Tibial nerve (tissue), 4 donors: Measurements from ENCODE around the gene MTCL1. TPM values are rescaled to one million over a fixed set of nuclear protein-coding genes. Genes with fewer than 3 reads are reported as not detected.

Source experiments
- DNase-seq, 2 donors: peaks; one replicate each; pipeline ENCODE4 v3.0.0-alpha.2; 2019; ENCODE audit warnings: low spot score in 2 of 2
- H3K27ac ChIP-seq, 4 donors: fragments of 200-600 bp; sonication (generic) in 3 of 4; one replicate each; pipeline ENCODE4 v1.5.1; 2017 to 2019; ENCODE audit warnings: mild to moderate bottlenecking in 1 of 4
- H3K27me3 ChIP-seq, 2 donors: fragments of 200-600 bp; sonication (generic) in 1 of 2; one replicate each; pipeline versions ENCODE4 v1.5.1 to v1.6.0; 2017 to 2019
- H3K36me3 ChIP-seq, 3 donors: fragments of 200-600 bp; sonication (generic); one replicate each; pipeline ENCODE4 v1.5.1; 2018 to 2019
- H3K4me1 ChIP-seq, 4 donors: fragments of 200-600 bp; sonication (generic) in 3 of 4; one replicate each; pipeline ENCODE4 v1.5.1; 2017 to 2019
- H3K4me3 ChIP-seq, 4 donors: fragments of 200-600 bp; sonication (generic) in 3 of 4; one replicate each; pipeline ENCODE4 v1.5.1; 2017 to 2019; ENCODE audit warnings: mild to moderate bottlenecking in 1 of 4, moderate library complexity in 1 of 4
- H3K9me3 ChIP-seq, 4 donors: fragments of 200-600 bp; sonication (generic) in 3 of 4; one replicate each; pipeline ENCODE4 v1.5.1; 2017 to 2019
- EP300 ChIP-seq, 2 donors: sonication (generic); formaldehyde crosslinking; IDR thresholded peaks; one replicate each; pipeline ENCODE4 v1.6.1; 2017; ENCODE audit warnings: antibody characterized with exemption in 2 of 2, mild to moderate bottlenecking in 1 of 2
- POLR2A ChIP-seq, 2 donors: fragments of 450-650 bp; IDR thresholded peaks; one replicate each; pipeline ENCODE4 v1.6.1; 2017; ENCODE audit warnings: antibody characterized with exemption in 2 of 2, mild to moderate bottlenecking in 2 of 2, moderate library complexity in 2 of 2
- WGBS, 2 donors: methylation state at CpG; one replicate each; pipeline ENCODE4 v1.1.5; 2018; 5-methylcytosine and 5-hydroxymethylcytosine counted together
- total RNA-seq, 4 donors: library from RNA; depleted of rRNA; stranded (reverse); fragments of >200 nt; gene quantifications; one replicate each; pipeline ENCODE4 v1.1.0, GENCODE V29; 2016
- TF ChIP-seq, protein P1 (sequence below), 5 experiments: fragments of 200-600 bp in 3 of 5; fragments of 450-650 bp in 2 of 5; sonication (generic) in 3 of 5; IDR thresholded peaks; one replicate each; pipeline ENCODE4 v1.5.1; 2016 to 2019; ENCODE audit warnings: antibody characterized with exemption in 5 of 5, mild to moderate bottlenecking in 3 of 5, moderate library complexity in 2 of 5

The MTCL1 gene
- total RNA-seq, 4 donors from 2014 or later, result 4.6 to 18.3 (median 5.3) TPM

- TF ChIP-seq, protein P1, sequence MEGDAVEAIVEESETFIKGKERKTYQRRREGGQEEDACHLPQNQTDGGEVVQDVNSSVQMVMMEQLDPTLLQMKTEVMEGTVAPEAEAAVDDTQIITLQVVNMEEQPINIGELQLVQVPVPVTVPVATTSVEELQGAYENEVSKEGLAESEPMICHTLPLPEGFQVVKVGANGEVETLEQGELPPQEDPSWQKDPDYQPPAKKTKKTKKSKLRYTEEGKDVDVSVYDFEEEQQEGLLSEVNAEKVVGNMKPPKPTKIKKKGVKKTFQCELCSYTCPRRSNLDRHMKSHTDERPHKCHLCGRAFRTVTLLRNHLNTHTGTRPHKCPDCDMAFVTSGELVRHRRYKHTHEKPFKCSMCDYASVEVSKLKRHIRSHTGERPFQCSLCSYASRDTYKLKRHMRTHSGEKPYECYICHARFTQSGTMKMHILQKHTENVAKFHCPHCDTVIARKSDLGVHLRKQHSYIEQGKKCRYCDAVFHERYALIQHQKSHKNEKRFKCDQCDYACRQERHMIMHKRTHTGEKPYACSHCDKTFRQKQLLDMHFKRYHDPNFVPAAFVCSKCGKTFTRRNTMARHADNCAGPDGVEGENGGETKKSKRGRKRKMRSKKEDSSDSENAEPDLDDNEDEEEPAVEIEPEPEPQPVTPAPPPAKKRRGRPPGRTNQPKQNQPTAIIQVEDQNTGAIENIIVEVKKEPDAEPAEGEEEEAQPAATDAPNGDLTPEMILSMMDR (IDR thresholded peaks at IDR 0.05), result no peak
- TF ChIP-seq EP300 (IDR thresholded peaks at IDR 0.05), result no peak
- TF ChIP-seq POLR2A (IDR thresholded peaks at IDR 0.05), result no peak
- no peaks in the 10 kb centered on the region for H3K9me3 ChIP-seq
- no peak overlapping the region for H3K4me3 ChIP-seq
- DNase-seq, result no peak
- WGBS, 2 donors, result 44 to 45% methylated on average over 23 to 25 of the region's 25 CpGs
- no peaks in the 10 kb centered on the region for H3K27me3 ChIP-seq
- no peaks in the 10 kb centered on the region for H3K36me3 ChIP-seq
- peaks cover 0 to 29% (median 9%) of the 10 kb centered on the region in 4 donors for H3K4me1 ChIP-seq
- H3K27ac ChIP-seq, result peak overlapping the region in 1 of 4 donors; percentile 90
Observed at GRCh38 chr18:8703092-8703709, 2.2 kb upstream of the MTCL1 start.

- Histone ChIP-seq H3K9me3 (no peaks in the 10 kb centered on the region), H3K4me3 (no peak overlapping the region)
Observed at GRCh38 chr18:8703781-8704301, 1.5 kb upstream of the MTCL1 start.

DNA sequence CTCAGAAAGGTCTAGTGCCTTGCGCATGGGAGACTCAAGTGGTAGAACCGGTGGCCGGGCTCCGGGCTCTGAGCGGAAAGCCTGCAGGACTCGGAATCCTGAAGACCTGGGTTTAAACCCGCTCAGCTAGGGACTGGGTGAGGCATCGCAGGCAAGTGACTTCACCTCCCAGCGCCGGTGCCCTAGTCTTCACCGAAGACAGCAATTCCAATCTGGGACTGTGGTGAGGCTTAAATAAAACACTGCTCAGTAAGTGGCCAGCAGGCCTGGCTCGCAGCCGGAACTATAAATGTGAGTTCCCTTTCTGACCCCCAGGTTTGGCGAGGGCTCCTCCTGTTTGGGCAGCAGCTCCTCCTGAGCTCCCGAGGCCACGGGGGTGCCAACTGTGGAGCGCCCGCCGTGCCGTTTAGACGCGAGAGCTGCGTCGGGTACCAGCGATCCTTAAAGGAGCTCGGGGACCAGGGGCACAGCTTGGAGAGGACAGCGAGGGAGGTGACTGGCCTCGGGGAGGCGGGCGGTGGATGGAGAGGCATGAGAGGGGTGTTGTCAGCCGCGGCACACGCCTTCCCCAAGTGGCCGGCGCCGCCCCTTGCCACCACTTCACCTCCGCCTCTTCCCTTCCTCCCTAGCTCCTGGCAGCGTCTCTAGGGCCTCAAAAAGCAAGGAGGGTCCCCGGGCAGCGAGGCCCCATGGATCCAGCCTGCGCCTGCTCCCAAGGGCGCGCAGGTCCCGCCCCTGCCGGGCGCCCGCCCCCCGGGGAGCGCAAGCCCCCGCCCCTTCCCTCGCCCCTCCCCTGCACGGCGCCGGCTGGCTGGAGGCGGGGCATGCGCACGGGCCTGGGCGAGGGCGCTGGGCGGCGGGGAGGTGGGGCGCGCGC lies 757 bp upstream of the MTCL1 start:
- Histone ChIP-seq H3K36me3 (no peaks in the 10 kb centered on the region), H3K4me1 (peaks cover 0 to 29% (median 9%) of the 10 kb centered on the region in 4 donors), H3K27ac (peak overlapping the region; percentile 83 to 90 (median 88)), H3K4me3 (peak overlapping the region; percentile 72 to 81 (median 78)), H3K9me3 (no peaks in the 10 kb centered on the region), H3K27me3 (no peaks in the 10 kb centered on the region)
- DNase-seq, result peak; percentile 74 to 80
- 6 to 14% methylated on average over 30 to 34 of the region's 64 CpGs for WGBS, 2 donors
- peak; percentile 35 to 60 for TF ChIP-seq POLR2A (IDR thresholded peaks at IDR 0.05)
- TF ChIP-seq, protein P1 (IDR thresholded peaks at IDR 0.05), result peak in 1 of 5 experiments; percentile 41
- TF ChIP-seq EP300 (IDR thresholded peaks at IDR 0.05), result peak in 1 of 2 donors; percentile 74

More at GRCh38 chr18:8703781-8704301, 1.5 kb upstream of the MTCL1 start:
- H3K27me3 ChIP-seq, result no peaks in the 10 kb centered on the region
- TF ChIP-seq EP300 (IDR thresholded peaks at IDR 0.05), result no peak
- TF ChIP-seq, protein P1 (IDR thresholded peaks at IDR 0.05), result no peak
- TF ChIP-seq POLR2A (IDR thresholded peaks at IDR 0.05), result no peak
- peak overlapping the region in 2 of 4 donors; percentile 83 to 90 for H3K27ac ChIP-seq
- 64 to 68% methylated on average over 14 to 16 of the region's 16 CpGs for WGBS, 2 donors
- no peaks in the 10 kb centered on the region for H3K36me3 ChIP-seq
- H3K4me1 ChIP-seq, result peaks cover 0 to 29% (median 9%) of the 10 kb centered on the region in 4 donors
- no peak for DNase-seq

DNA sequence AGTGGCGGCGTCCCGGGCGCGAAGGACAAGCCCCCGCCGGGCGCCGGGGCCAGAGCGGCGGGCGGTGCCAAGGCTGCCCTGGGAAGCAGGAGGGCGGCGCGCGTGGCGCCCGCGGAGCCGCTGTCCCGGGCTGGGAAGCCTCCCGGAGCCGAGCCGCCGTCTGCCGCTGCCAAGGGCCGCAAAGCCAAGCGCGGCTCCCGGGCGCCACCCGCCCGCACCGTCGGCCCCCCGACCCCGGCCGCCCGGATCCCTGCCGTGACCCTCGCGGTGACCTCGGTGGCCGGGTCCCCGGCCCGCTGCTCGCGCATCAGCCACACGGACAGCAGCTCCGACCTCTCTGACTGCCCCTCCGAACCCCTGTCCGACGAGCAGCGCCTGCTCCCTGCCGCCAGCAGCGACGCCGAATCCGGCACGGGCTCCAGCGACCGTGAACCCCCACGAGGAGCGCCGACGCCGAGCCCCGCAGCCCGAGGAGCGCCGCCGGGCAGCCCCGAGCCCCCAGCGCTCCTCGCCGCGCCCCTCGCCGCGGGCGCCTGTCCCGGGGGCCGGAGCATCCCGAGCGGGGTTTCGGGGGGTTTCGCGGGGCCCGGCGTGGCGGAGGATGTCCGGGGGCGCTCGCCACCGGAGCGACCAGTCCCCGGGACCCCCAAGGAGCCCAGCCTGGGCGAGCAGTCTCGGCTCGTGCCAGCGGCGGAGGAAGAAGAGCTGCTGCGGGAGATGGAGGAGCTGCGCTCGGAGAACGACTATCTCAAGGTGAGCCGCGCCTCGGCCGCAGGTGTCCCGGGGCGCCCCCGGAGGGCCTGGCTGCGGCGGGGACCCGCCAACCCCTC lies 820 bp downstream of the MTCL1 start:
- H3K27me3 ChIP-seq, result no peaks in the 10 kb centered on the region
- peak overlapping the region; percentile 50 to 90 (median 68) for H3K27ac ChIP-seq
- no peaks in the 10 kb centered on the region for H3K9me3 ChIP-seq
- no peak for DNase-seq
- no peaks in the 10 kb centered on the region for H3K36me3 ChIP-seq
- H3K4me3 ChIP-seq, result peak overlapping the region; percentile 42 to 81 (median 66)
- TF ChIP-seq POLR2A (IDR thresholded peaks at IDR 0.05) (no peak), EP300 (IDR thresholded peaks at IDR 0.05) (no peak)
- TF ChIP-seq, protein P1 (IDR thresholded peaks at IDR 0.05), result no peak
- 0 to 1% methylated on average over 11 to 23 of the region's 116 CpGs for WGBS, 2 donors
- H3K4me1 ChIP-seq, result peaks cover 0 to 29% (median 9%) of the 10 kb centered on the region in 4 donors
